GM19193 (cell line): ENCODE results near the gene SYNDIG1.

Experiments used
- POLR2A ChIP-seq: IDR thresholded peaks from 4 replicates; pipeline ENCODE4 v1.6.1; 2011; ENCODE audit not compliant: insufficient read depth, insufficient read length; ENCODE audit errors: extremely low read depth

Gene SYNDIG1

DNA sequence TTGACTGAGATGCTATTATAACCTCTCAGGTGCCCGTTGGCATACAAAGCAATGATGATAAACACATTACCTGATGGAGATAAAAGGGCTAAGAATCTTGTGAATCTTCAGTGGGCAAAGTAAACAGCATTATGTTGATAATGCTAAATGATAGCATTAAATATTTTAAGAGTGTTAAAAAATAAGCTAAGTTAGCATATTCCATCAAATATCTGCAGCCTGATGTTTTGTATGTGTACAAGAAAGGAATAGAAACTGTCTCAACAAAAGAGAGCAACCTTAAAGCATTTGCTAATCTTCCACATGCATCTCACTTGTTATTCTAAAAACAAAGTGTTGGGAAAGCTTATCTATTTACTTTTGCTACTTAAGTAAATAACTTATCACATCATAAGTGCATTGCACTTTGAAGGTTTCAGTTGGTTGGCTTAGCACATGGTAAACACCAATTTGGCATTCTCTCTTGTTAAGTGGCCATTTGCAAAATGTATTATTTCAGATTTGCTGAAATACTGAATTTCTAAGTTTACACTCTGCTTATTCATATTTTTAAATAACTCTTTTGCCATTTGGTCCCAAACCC, 151.6 kb downstream of the SYNDIG1 start:
- no peak for TF ChIP-seq POLR2A

DNA sequence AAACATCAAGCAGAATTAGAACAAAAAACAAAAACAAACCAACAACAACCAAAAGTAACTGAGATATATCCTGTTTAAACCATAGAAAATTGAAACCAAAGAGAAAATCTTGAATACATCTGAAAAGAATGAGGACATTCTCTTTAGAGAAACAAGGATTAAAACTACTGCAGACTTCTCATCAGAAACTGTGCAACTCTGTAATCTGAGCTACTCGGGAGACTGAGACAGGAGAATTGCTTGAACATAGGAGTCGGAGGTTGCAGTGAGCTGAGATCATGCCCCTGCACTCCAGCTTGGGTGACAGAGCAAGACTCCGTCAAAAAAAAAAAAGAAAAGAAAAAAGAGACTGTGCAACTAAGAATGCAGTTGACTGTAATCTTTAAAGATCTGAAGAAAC, 153.4 kb downstream of the SYNDIG1 start:
- TF ChIP-seq POLR2A: no peak

DNA sequence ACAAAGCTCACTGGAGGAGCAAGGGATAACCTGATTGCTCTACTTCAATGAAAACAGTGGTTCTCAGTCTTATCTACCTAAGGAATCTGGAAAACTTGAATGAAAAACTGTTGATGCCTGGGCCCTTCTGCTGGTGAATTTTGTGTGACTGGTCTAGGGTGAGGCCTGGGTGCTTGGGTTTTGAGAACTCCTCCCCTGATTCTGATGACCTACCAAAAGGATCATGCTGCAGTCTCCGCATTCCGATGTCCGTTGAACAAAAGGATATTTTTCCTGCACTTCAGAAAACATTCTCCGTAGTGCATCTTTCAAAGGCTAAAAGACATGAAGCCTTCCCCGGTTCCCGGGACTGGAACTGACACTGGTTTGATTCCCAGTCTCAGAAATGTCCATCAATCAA, 157.9 kb downstream of the SYNDIG1 start:
- TF ChIP-seq POLR2A: no peak

DNA sequence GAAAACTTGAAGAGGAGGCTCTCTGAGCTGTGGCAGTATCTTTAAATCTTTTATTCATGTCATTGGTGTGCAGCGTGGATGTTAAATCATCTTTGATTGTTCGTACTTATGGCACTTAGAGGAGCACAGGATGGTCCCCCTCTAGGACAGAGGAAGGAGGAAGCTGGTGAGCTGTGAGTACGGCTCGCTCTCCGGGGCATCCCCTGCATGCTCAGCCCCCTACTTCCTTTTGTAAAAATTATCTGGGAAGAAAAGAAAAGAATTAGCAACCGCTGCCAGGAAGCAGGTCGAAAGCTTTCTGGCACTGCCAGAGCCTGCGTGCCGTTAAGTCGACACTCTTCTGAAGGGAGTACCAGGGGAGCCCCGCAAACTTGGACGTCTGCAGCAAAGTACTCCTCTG, 158.5 kb downstream of the SYNDIG1 start:
- TF ChIP-seq POLR2A: no peak

DNA sequence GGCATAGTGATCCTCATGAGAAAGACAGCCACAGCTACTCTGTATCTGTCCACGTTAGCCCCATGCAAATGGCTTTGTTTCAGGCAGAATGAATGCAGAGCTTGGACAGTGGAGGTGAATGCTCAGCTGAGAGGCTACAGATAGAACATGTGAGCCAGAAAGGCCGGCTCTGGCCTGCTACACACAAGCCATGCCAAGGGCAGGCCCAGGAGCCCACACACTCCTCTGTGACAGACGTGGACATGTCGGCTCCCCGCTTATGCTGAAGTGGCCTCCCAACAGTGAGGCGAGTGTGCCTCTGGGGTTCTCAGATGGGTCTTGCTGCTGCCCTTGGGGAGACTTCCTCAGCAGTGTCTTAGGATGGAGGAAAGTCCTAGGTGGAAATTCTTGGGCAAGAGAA, 159.6 kb downstream of the SYNDIG1 start:
- no peak for TF ChIP-seq POLR2A

DNA sequence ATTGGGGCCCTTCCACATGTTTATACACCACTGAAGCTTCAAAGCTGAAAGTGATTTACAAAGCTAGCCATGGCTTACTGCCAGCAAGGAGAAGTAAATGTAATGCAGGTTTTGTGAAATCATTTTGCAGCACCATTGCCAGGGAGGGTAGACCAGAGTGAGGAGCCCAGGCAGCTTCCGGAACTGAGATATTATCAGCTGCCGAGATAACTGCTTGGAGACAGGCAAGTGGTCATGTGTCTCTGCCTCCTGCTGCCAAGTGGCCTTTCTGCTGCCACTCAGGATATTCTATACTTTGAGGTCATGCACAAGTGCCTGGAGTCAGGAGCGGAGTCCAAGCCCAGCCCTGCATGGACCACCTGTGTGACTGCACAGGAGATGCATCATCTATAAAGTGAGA, 160.2 kb downstream of the SYNDIG1 start:
- no peak for TF ChIP-seq POLR2A

DNA sequence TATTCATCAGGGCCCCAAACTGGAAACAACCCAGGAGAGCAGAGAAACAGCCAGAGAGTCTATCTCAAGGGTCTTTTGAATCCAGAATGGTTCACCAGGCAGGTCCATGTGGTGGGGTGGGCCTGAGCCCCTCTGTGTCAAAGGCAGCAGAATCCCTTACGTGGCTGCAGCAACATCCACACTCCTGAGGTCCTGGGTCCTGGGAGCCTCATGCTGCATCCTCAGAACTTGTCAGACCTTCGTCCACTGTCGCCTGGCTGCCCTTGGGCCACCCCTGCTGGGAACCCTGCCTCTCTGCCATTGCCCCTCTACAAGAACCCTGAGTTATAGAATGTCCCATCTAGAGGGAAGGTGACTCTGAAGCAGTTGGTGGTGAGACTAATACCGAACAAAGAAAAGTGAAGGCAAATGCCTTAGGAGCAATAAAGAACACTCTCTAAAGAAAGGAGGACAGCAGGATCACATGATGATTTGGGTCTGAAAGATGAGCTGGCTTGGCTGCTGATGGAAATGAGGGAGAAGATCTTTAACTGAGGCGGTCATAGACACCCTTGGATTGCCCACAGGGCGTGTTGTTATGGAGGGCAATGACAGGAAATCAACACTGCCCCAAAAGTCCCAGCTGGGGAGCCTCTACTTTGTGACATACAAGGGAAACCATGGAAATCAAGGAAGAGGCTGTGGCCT, 161.2 kb downstream of the SYNDIG1 start:
- no peak for TF ChIP-seq POLR2A

DNA sequence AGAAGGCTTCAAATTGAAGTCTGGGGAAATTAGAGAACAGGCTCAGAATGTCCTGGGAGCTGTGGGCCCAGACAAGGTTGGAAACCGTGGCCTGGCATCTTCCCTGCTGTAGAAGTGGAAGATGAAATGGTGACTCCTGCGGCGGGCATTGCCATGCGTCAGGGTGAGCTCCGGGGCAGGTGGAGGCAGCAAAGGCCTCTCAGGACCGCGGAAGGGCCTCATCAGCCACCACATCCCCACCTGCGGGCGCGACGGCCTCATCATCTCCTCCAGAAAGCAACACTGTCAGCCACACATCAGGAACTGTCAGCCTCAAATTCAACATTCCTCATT, 161.7 kb downstream of the SYNDIG1 start:
- no peak for TF ChIP-seq POLR2A

DNA sequence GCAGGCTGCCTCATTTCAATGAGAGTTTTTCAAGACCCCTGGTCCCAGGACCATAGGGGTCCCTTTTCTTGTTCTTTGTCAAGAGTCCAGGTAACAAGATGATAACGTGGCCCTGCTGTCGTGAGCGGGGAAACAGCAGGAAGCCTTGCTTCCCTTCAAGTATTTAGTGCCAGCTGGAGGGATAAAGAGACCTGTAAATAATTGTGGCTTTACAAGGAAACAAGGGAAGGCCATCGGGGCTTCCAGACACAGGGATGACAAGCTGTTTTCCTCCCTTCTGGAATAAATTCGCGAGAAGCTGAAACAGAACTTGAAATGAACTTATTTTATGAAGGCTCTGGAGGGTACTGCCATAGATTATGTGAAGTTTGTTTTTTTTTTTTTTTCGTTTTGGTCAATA, 163.2 kb downstream of the SYNDIG1 start:
- no peak for TF ChIP-seq POLR2A

DNA sequence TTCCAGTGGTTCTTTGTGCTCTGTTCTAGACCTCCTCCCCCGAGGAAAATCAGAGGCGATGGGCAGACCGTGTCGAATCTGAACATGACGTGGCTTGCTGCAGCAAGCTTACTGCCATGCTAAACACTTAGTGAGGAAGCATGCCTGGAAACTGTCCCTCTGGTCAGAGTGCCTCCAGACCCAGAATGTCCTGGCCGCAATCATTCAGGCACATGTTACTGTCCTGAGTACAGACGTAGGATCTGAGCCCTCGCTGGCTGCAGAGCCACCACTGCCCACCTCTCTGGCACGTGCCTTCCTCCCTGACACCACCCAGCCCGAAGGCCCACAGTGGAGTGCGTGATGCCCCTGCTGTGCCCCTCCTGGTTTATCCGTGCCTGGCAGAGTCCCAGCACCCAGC, 163.6 kb downstream of the SYNDIG1 start:
- TF ChIP-seq POLR2A: no peak

DNA sequence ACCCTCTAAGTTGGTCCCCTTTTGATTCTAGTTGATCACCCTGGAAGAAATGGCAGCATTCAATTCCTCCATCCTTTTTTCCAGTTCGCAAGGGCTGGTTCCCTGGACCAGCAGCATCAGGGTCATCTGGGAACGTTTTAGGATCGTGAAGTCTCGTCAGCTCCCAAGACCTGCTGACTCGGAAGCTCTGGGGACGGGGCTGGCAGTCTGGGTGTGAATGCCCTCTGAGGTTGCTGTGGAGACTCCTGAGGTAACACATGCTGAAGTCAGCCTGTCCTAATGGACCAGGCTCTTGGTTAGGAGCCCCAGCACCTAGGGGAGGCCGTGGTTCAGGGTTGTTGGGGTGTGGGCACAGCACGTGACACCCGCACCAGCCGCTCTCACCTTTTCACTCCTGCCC, 164.1 kb downstream of the SYNDIG1 start:
- TF ChIP-seq POLR2A: no peak

DNA sequence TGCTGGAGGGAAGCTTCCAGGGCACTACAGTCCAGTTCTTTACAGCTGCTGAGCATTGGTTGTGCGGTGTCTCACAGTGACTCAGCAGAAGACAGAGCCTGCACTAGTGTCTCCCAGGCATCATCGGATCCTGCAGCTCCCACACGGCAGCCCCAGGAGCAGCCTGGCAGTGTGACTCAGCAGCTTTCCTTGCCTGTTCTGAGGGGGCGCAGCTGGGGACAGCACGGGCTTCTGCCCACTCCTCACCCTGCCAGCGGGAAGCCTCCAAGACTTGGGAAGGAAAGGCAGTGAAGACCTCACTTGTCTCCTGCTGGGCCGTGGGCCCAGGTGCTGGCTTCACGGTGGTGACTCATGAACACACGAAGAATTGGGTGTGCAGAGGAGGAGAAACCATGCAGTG, 165.4 kb downstream of the SYNDIG1 start:
- TF ChIP-seq POLR2A: no peak

DNA sequence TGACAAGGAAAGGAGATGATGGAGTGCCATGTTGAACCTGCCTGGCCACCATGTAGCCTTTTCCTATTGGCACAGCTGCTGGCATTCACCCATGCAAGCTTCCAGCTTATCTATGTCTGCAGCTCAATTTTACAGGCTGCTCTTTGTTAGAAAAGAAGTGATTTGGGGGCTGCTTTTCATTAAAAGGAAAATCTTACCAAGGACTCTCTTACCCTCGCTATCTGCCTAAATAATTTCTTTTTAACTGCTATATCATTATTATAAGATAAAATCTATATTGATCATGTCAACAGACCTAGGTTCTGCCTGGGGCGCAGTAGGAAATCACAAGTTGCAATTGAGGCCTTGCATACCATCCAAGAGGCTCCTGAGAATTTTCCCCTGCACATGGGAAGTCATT, 167.2 kb downstream of the SYNDIG1 start:
- no peak for TF ChIP-seq POLR2A

DNA sequence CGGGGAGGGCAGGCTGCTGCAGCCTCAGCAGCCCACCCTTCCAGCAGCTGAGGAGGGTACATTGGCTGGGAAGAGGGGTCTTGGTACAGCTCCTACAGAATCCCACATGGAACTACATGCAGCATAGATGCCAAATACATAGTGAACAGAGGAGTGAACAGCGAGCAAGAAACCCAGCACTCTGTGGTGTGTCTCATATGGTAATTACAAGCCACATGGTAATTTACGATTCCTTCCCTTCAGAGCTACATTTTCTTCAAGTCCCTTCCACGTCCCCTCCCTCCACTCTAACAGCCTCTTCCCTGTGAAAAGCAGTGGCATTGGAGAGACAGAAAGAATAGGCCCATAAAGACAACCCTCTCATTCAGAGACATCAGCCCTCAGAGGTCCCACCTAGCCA, 167.7 kb downstream of the SYNDIG1 start:
- no peak for TF ChIP-seq POLR2A

DNA sequence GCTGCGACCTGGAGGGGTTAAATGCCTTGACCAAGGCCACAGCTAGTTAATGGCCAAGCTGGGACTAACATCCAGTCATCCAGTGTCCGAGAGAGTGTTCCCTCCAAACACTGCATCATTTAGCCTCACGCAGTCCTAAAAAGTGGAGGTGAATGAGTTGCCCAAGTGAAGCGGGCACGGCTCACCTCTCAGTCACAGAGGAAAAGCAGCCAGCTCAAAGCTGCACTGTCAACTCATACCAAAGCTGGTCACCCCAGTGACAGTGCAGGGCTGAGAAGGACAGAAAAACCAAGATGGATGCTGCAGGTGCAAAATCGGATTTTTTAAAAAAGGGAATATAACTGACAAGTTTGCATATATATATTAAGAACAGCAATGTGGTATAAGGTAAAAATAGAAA, 168.5 kb downstream of the SYNDIG1 start:
- TF ChIP-seq POLR2A: no peak

DNA sequence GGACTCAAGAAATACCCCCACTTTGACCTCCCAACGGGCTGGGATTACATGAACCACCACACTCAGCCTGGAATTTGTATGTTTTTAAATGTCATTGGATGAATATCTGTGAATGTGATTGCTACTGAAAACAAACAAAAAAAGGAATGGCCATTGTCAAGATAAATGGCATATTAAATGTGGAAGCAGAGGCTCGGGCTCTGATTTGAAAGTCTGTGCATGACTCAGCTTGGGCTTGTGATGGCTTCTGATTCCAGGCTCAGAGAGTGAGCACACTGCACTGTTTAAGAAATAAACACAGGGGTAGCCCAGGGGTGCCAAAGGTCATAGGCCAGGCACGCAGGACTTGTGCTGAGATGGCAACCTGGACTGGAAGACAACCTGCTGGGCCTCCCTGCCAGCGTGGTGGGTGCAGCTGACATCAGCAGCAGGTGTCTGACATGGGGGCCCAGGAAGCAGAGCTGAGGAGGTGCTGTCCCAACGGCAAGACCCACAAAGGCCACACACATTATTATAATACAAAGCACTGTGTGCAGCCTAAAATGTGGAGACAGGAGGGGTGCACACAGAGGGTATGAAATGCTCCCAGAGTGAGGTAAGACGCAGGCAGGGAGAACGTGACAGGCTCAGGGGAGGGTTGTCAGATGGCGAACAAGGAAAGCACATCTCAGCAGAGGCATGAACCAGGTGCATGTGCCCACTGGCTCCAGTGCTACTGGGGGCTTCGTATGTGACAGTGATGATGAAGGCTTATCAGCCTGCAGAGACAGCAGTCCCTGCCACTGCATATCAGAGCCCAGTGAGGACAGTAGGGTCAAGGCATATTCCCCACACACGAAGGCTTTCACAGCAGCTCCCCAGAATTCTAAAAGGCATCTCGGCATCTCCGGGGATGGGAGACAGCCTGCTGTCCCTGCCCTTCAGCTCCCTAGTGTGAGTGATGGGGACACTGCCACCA, 169.4 kb downstream of the SYNDIG1 start:
- no peak for TF ChIP-seq POLR2A

DNA sequence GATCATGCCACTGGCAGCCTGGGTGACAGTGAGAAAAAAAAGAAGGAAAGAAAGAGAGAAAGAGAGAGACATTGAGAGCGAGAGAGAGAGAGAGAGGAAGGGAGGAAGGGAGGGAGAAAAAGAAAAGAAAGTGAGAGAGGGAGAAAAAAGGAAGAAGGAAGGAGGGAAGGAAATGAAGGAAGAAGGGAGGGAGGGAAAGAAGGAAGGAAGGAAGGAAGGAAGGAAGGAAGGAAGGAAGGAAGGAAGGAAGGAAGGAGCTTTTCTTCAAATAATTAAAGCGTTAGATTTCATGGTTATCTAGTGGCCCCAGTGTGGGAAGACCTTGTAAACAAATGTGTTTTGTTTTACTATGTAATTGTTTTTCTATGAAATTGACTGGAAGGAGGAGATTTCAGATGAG, 170.8 kb downstream of the SYNDIG1 start:
- no peak for TF ChIP-seq POLR2A

DNA sequence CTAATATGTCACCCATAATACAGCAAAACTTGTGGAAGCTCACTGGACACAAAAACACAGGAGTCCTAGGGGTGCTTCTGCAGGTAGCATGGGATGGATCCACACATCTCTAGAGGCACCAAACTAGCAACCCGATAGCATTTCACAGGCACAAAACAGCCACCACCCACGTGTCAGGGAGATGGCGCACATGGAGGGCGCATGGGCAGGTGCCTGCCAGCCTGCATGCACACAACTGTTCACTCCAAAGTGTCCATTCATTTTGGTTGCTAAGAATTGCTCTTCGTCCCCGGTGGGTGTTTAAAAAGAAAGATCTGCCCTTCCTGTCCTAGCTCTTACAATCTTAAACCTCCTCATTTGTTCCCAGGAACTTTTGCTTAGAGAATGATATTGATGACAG, 171.3 kb downstream of the SYNDIG1 start:
- TF ChIP-seq POLR2A: no peak
